Embryonic facial prominence (tissue), 1 donor: ENCODE measurements around the gene GSX1.

Experiments used
- DNase-seq: peaks from one replicate; pipeline ENCODE4 v3.0.0-alpha.2; 2016; ENCODE audit errors: extremely low spot score

Gene GSX1

DNA sequence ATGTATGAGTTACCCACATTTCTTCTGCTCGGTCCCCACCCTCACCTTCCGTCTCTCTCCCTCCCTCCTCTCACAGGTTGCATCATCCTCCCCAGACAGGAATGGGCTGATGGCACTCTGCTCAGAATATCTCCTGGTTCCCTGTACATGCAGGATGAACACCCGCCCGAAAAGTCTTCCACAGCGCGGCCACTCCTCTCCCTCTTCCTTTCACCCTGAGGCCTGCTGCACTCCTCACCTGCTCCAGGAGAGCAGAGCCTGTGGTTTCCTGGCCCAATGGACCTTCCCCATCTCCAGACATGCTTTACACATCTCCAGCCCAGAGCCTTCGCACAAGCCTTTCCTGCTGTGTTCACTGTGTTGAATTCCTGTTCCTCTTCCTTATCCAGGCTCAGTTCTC, 40.9 kb downstream of the GSX1 start:
- DNase-seq, result no peak

GRCh38 chr13:27834095-27834494, 41.8 kb downstream of the GSX1 start:
- DNase-seq, result no peak

DNA sequence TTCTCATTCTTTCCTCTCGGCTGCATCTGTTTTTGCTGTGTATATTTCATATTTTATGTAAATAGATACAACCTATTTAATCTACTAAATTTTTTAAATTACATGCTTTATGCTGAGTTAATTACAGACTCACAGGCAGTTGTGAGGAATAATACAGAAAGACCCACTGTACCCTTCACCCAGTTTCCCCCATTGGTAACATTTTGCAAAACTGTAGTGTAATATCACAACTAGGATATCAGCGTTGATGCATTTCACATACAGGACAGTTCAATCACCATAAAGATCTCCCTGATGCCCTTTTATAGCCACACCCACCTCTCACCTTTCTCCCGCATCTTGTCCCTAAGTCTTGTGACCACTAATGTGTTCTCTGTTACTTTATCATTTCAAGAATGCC, 43.5 kb downstream of the GSX1 start:
- no peak for DNase-seq

DNA sequence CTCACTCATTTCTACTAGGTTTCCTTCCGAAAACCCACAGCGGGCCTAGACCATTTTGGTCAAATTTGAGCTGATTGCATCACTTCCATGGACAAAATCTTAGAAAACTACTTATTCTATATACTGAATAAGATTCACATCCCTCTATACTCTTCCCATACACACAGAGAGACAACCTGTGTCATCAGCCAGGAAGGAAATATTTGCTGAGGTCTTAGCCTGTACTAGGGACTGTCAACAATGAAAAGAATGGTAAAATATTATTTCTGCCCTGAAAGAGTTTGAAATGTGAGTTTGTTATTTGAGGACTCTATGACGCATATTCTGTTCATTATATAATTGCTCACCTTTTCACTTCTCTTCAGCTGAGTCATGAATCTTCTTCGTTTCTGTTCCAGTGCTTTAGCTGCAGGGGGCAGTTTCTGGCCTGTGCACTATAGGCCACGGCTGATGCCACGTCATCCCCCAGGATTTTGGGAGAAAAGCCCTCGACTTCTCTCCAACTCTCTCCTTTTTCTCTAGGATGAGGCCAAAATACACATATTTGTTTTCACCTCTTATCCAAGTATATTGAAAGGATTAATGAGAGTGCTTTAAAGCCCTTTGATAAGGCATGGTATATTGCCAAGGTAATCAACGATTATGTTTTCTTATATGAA, 47.7 kb downstream of the GSX1 start:
- no peak for DNase-seq

- DNase-seq, result no peak
Measured at GRCh38 chr13:27842571-27842970, 50.3 kb downstream of the GSX1 start.
